NCI-H2171 treated with DMSO at 0.1 percent for 48 hours (cell line): ENCODE results near the gene DLL1.

Source experiments
- DNase-seq: peaks from one replicate; lab custom pipeline; 2025; lab: John Stamatoyannopoulos, UW

The DLL1 gene

GRCh38 chr6:170250455-170250854 is 40.4 kb downstream of the DLL1 start:
- DNase-seq = no peak

GRCh38 chr6:170249817-170250216 is 41.1 kb downstream of the DLL1 start:
- no peak for DNase-seq

- no peak for DNase-seq
Measured at GRCh38 chr6:170248861-170249600, 41.8 kb downstream of the DLL1 start.

GRCh38 chr6:170248111-170248805 is 42.6 kb downstream of the DLL1 start:
- DNase-seq = no peak

- DNase-seq = no peak
Measured at GRCh38 chr6:170247178-170247701, 43.6 kb downstream of the DLL1 start.

GRCh38 chr6:170245475-170245992 is 45.3 kb downstream of the DLL1 start:
- no peak for DNase-seq

GRCh38 chr6:170244721-170245474 is 46.0 kb downstream of the DLL1 start:
- DNase-seq = no peak

GRCh38 chr6:170243791-170244291 is 47.0 kb downstream of the DLL1 start:
- DNase-seq = peak; percentile 92

- DNase-seq = no peak
Measured at GRCh38 chr6:170243386-170243785, 47.5 kb downstream of the DLL1 start.

GRCh38 chr6:170238741-170239565 is 51.9 kb downstream of the DLL1 start:
- DNase-seq = no peak

- no peak for DNase-seq
Measured at GRCh38 chr6:170237999-170238740, 52.7 kb downstream of the DLL1 start.

GRCh38 chr6:170236131-170236836 is 54.6 kb downstream of the DLL1 start:
- no peak for DNase-seq

- DNase-seq = no peak
Measured at GRCh38 chr6:170235391-170236125, 55.3 kb downstream of the DLL1 start.

- no peak for DNase-seq
Measured at GRCh38 chr6:170234419-170234818, 56.5 kb downstream of the DLL1 start.

GRCh38 chr6:170233286-170234205 is 57.3 kb downstream of the DLL1 start:
- peak; percentile 57 for DNase-seq
